Measurements from ENCODE around the gene RIMS1. TPM values are rescaled to one million over a fixed set of nuclear protein-coding genes. Genes with fewer than 3 reads are reported as not detected.

The RIMS1 gene
- total RNA-seq, result 21.7 and 29.5 TPM in 2 replicates

DNA sequence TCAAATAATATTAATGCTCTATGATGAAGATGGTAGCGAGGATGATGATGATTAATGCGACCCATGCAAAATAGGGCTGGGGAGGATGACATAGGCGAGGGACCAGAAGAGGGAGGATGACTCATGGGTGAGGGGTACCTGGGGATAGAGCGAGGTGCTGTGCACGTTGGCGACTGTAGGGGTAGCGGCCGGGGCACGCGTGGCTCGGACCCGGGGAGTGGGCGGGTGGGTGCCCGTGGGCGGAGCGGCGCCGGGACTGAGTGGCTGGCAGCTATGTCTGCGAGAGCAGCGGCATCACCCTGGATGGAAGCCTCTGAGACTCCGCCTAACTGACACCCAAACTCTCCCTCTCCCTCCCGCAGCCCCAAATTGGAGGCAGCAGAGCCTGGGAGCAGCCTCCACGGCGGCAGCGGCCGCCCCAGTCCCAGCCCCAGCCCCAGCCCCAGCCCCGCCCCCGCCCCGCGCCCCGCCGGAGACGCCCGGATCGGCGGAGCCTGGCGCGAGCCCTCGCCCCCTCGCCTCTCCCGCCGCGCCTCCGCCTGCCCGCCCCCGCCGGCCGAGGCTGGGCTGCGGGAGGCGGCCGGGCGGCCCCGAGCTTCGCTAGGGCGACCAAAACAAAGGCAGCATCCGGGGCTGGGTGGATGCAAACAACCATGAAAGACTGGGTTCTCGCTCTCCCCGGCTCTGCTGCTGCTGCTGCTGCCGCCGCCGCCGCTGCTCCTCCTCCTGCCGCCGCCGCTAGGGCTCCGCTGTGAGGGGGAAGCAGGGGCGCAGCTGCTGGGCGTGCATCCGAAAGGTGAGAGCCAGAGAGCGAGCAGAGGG is at the start of gene RIMS1:
Gene RIMS1 (plus strand): TSS at position 367 of the 822 bp plus-strand sequence. CDS start 474 bp downstream, outside the sequence.
- no peak for DNase-seq (ENCODE audit: low read depth)

GRCh38 chr6:71851214-71851613 is 35.1 kb upstream of the RIMS1 start:
- no peak for DNase-seq (ENCODE audit: low read depth)

DNA sequence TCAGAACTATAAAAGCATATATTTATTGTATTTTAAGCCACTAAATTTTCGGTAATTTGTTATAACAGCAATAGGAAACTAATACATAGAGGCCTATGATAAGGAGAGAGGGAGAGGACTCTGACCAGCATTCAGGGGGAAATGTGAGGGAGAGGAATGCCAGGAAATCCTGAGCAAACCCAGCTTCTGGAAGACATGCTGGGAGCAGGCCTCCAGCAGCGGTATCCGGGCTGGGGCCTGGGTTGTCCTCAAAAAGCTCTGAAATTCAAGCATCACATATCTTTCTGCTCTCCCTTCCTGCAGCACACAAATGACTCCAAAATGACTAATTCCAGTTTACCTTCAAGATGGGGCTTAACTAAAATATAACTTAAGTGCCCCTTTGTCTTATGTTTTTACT is 33.4 kb upstream of the RIMS1 start:
- no peak for DNase-seq (ENCODE audit: low read depth)

DNA sequence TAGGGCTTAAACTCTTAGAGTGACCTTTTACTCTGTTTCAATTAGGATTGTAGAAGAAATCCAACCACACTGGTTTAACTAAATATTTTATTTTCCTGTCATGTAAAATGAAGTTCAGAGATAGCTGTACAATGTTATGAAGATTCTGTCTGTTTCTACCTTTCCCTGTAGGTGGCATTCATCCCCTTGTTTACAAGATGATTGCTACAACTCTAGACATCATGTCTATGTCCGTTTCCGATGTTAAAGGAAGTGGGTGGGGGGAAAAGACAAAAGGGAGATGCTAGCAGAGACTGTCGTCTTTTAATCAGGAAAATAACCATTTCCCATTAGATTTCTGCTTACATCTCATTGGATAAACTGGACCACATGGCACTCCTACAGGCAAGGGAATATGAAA is 30.9 kb upstream of the RIMS1 start:
- peak; percentile 2 for DNase-seq (ENCODE audit: low read depth)

- DNase-seq (ENCODE audit: low read depth), result no peak
Measured at GRCh38 chr6:71879016-71879415, 7.3 kb upstream of the RIMS1 start.

DNA sequence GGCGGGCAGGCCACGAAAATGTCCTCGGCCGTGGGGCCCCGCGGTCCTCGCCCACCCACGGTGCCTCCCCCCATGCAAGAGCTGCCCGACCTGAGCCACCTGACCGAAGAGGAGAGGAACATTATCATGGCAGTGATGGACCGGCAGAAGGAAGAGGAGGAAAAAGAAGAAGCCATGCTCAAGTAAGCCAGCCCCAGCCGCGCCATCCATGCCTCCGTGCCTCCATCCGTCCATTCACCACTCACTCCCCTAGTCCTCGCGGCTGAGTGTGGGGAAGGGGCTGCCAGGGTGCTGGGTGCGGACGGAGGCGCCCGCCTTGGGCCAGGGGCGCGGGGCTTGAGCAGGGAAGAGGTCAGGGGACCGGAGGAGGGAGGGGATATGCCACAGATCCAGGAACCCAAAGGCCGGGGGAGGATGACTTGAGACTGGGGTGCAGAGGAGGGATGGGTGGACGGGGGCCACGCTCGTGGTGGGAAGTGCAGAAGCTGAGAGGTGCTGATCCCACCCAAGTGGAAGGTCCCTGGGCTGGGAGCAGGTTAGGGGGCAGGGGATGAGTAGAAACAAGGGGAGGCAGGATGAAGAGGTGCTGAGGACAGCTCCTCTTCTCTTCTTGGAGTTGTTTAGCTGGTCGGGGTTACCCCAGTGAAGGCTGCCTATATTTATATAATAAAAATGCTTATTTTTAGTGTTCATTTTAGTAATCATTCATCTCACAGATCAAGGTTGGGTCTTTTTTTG is 825 bp downstream of the RIMS1 start:
- DNase-seq (ENCODE audit: low read depth), result no peak

GRCh38 chr6:71887744-71888230 is 1.4 kb downstream of the RIMS1 start:
- DNase-seq (ENCODE audit: low read depth), result no peak

DNA sequence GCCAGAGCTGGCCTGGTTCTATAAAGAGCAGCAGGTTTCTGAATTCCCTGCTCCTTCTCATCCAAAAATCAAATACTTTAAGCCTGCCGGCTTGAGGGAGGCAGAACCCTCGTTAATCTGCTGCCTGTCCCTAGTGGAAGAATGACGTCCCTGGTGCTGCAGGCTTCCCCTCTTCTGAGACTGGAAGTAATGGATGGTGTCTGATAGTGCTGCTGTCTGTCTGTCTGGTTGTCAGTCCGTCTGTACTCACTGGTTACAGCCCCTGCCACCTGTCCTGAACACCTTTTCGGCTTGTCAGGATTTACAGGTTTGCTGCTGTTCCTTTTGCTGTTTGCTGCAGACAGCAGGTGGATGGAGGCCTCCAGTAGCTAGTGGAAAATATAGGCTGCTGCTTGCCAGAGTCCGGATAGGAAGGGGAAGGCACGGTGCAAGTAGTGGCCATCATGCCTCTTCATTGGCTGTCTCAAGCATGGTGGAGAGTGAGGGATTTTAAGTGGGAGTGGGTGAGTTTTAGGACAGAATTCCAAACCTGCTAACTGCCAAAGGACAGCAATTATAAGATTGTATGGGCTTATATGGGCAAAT is 2.5 kb downstream of the RIMS1 start:
- no peak for DNase-seq (ENCODE audit: low read depth)

GRCh38 chr6:71889366-71889765 is 3.0 kb downstream of the RIMS1 start:
- no peak for DNase-seq (ENCODE audit: low read depth)

- DNase-seq (ENCODE audit: low read depth), result no peak
Measured at GRCh38 chr6:71892641-71893040, 6.3 kb downstream of the RIMS1 start.

DNA sequence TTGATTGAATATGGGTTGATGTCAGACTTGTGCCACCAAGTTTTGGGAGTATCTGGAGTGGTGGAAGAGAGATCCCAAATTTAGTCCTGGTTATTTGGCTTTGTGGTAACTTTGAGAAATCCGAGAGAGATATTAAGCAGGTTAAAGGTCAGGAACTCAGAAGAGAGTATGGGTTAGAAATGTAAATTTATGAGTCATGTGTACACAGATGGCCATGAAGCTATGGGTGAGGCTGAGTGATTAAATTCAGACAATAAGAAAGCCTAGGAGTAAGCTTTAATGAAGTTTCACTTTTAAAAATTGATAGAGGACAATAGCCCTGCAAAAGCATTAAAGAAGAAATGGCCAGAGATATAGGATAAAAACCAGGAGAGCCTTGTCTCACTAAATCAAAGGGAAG is 14.3 kb downstream of the RIMS1 start:
- DNase-seq (ENCODE audit: low read depth), result no peak

GRCh38 chr6:71902261-71902660 is 15.9 kb downstream of the RIMS1 start:
- DNase-seq (ENCODE audit: low read depth), result no peak

DNA sequence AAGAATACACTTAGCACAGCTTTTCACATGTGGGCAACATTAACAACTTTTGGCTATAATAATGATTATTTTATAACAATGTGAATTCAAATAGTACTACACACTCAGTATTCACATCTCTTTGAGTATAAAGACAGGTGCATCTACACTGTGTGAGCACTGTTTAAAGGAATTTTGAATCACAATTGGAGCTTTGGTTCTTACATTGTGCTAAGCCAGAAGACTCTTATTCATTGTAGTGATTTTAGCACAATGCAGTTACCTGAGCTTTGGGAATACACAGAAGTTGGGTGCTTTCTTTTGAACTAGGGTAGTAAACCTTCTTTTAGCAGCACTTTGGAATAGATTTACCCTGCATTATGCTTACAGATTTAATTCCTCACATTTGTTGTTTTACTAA is 20.5 kb downstream of the RIMS1 start:
- no peak for DNase-seq (ENCODE audit: low read depth)

DNA sequence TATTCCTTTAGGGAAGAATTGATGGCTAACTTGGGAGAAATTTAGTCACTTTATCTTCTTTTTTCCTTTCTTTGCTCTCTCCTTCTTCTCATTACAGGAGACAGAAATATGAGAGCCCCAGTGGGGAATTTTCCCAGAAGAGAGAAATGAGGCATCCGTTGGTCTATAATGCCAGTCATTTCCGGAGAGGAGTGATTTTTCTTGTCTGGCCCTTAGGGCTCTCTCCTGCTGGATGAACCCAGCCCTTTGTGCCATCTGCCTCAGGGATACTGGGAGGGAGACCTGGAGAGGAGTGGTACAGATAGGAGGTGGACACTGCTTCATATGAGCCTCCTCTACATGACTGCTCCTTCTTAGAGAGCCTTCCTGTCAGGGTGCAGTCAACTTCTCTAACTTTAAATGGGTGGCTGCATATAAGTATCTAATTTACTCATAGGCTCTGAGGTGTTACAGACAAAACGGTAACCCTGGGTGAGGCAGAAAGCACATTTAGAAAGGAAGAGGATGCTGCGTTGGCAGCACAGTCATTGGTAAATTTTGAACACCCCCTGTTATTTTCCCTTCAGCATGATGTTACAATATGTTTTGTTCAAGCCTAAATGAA is 21.9 kb downstream of the RIMS1 start:
- no peak for DNase-seq (ENCODE audit: low read depth)

DNA sequence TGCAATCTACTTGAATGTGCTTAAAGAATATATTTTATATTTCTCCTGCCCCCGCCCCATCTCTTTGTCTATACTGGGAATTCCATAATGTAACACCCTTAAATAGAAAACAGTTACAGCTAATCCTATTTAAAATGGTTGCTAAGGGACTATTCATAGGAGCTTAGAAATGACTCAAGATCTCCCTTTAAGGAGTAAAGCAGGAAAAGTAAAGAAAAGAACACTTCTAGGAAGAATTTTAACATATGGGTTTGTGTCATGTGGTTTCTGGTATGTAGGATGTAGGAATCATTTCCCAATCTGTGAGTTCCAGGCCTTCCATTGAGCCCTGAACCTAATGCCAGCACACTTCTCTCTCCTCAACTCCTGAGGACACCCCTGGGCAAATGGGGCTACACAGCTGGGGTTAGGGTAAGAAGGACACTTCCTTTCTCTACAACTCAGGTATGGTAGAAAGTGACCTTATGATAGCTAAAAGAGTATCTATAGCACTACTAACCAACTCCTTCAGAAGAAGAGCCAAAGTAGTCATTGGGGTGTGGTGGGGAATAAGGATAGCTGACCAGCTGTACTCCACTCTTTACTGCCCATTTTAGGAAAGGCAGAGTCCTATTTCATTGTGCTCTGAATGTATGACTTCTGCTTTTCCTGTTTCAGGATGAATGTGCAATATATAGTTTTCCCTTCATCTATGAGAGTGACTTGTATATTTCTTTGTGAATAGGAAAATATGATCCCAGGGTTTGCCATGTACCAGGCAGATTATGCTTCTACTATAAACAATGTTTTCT is 27.3 kb downstream of the RIMS1 start:
- DNase-seq (ENCODE audit: low read depth), result no peak

DNA sequence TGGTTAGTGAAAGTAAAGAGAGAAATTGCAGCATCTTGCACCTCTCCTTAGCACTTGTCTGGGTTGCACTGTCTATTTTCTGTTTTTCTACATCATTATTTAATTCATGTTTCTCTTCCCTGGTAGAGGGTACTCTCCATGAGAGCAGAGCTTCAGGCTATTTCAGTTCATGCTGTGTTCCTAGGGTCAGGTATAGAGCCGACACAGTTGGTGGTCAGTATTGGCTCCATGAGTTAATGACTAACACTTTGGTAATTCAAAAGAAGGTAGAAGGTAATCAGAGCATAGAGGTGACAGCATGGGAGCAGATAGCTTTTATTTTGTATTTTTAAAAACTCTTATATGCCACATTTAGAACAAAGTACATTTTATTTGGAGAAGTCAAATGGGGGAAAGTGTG is 42.7 kb downstream of the RIMS1 start:
- no peak for DNase-seq (ENCODE audit: low read depth)

- no peak for DNase-seq (ENCODE audit: low read depth)
Measured at GRCh38 chr6:71933881-71934280, 47.5 kb downstream of the RIMS1 start.

DNA sequence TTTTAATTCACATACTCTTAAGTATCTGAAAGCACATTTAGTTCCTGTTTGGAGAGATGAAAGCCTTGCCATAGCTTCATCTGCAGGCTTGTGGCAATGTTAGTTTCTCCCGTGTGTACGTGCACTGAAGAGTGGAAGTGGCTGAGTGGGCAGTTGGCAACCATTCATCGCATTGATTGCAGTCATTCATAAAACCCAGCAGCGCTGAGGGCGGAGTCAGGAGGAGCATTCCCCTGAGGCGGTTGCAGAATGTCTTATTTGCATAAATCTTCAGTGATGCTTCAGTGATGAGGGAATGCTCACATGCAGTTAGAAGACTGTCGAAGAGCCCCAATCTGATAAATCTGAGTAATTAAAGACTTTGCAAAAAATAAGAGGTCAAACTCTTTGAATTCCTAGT is 79.1 kb downstream of the RIMS1 start:
- DNase-seq (ENCODE audit: low read depth), result peak; percentile 4

- peak; percentile 70 for DNase-seq (ENCODE audit: low read depth)
Measured at GRCh38 chr6:71967436-71967835, 81.1 kb downstream of the RIMS1 start.

- peak; percentile 16 for DNase-seq (ENCODE audit: low read depth)
Measured at GRCh38 chr6:71977884-71978283, 91.5 kb downstream of the RIMS1 start.

DNA sequence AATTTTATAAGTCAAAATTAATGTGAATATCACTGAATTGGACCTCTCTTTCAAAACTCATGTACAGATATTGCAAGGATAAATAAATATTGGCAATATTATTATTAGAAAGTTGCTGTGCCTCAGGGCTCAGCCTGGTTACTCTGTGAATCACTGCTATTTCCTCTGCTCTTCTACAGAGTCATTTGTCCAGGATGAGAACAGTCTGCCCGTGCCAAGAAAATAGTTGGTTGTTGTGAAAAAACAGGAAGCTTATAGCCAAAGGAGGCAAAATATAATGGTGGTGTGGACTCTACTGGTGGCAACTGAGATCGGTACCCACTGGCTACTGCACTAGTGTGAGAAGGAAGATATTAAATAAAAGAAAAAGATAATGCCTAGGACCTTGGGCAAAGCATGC is 93.6 kb downstream of the RIMS1 start:
- no peak for DNase-seq (ENCODE audit: low read depth)

Data from renal cortical epithelial cell (primary cell).